ENCODE measurements around the gene CDH2.

CDH2 gene

GRCh38 chr18:28088477-28088876 is 88.5 kb downstream of the CDH2 start:
- no peak overlapping the region for H3K4me3 ChIP-seq (ENCODE audit: low read length)
- no peak for TF ChIP-seq CTCF (conservative IDR thresholded peaks at IDR 0.05; ENCODE audit: low read depth, low read length)
- DNase-seq (ENCODE audit: low read depth), result no peak

- peak overlapping the region; percentile 20 for H3K4me3 ChIP-seq (ENCODE audit: low read length)
- no peak for TF ChIP-seq CTCF (conservative IDR thresholded peaks at IDR 0.05; ENCODE audit: low read depth, low read length)
- peak; percentile 66 for DNase-seq (ENCODE audit: low read depth)
These were observed 90.0 kb downstream of the CDH2 start for GRCh38 chr18:28086670-28087552.

GRCh38 chr18:28081516-28081915 is 95.4 kb downstream of the CDH2 start:
- no peak overlapping the region for H3K4me3 ChIP-seq (ENCODE audit: low read length)
- TF ChIP-seq CTCF (conservative IDR thresholded peaks at IDR 0.05; ENCODE audit: low read depth, low read length), result no peak
- no peak for DNase-seq (ENCODE audit: low read depth)

- TF ChIP-seq CTCF (conservative IDR thresholded peaks at IDR 0.05; ENCODE audit: low read depth, low read length), result no peak
- DNase-seq (ENCODE audit: low read depth), result no peak
- H3K4me3 ChIP-seq (ENCODE audit: low read length), result no peak overlapping the region
These were observed 96.0 kb downstream of the CDH2 start for GRCh38 chr18:28080876-28081300.

- TF ChIP-seq CTCF (conservative IDR thresholded peaks at IDR 0.05; ENCODE audit: low read depth, low read length), result no peak
- no peak overlapping the region for H3K4me3 ChIP-seq (ENCODE audit: low read length)
- DNase-seq (ENCODE audit: low read depth), result no peak
These were observed 97.0 kb downstream of the CDH2 start for GRCh38 chr18:28079883-28080282.

GRCh38 chr18:28078849-28079248 is 98.1 kb downstream of the CDH2 start:
- DNase-seq (ENCODE audit: low read depth), result no peak
- no peak for TF ChIP-seq CTCF (conservative IDR thresholded peaks at IDR 0.05; ENCODE audit: low read depth, low read length)
- H3K4me3 ChIP-seq (ENCODE audit: low read length), result no peak overlapping the region

GRCh38 chr18:28078298-28078697 is 98.6 kb downstream of the CDH2 start:
- H3K4me3 ChIP-seq (ENCODE audit: low read length), result no peak overlapping the region
- TF ChIP-seq CTCF (conservative IDR thresholded peaks at IDR 0.05; ENCODE audit: low read depth, low read length), result no peak
- DNase-seq (ENCODE audit: low read depth), result no peak
